Psoas muscle (tissue), 8 donors: ENCODE results near the gene TREH. TPM values are rescaled to one million over a fixed set of nuclear protein-coding genes. Genes with fewer than 3 reads are reported as not detected.

Experiments used
- ATAC-seq, 4 donors: fragments of 200-7000 bp; cut with Tn5 transposase; one replicate each; pipeline ENCODE4 v1.9.1; 2020; ENCODE audit warnings: moderate library complexity in 3 of 4, mild to moderate bottlenecking in 2 of 4
- DNase-seq, 2 donors: peaks; one replicate each; pipeline ENCODE4 v3.0.0-alpha.2; 2020
- H3K27ac ChIP-seq: fragments of 200-600 bp; one replicate; pipeline ENCODE4 v1.8.0; 2022
- H3K27me3 ChIP-seq, 3 donors: fragments of 200-600 bp in 1 of 3; one replicate each; pipeline versions ENCODE4 v1.6.1 to v1.8.0; 2013 to 2022; ENCODE audit warnings: low read length in 2 of 3, mild to moderate bottlenecking in 2 of 3, moderate library complexity in 1 of 3; ENCODE audit not compliant: insufficient read depth in 3 of 3
- H3K36me3 ChIP-seq, 2 donors: fragments of 200-600 bp in 1 of 2; one replicate each; pipeline versions ENCODE4 v1.6.1 to v1.8.0; 2013 to 2022; ENCODE audit warnings: low read depth in 1 of 2, mild to moderate bottlenecking in 1 of 2, moderate library complexity in 1 of 2; ENCODE audit not compliant: insufficient read depth in 1 of 2
- H3K4me1 ChIP-seq: fragments of 200-600 bp; one replicate; pipeline ENCODE4 v1.8.0; 2022
- H3K4me3 ChIP-seq: fragments of 200-600 bp; one replicate; pipeline ENCODE4 v1.8.0; 2022; ENCODE audit warnings: mild to moderate bottlenecking
- H3K9me3 ChIP-seq: fragments of 200-600 bp; one replicate; pipeline ENCODE4 v1.8.0; 2022
- CTCF ChIP-seq: fragments of 200-600 bp; IDR thresholded peaks from one replicate; pipeline ENCODE4 v1.8.0; 2022; ENCODE audit warnings: antibody characterized with exemption
- WGBS, 3 donors: extraction: QIAGEN DNeasy Blood & Tissue Kit; methylation state at CpG; one replicate each; pipeline versions ENCODE4 v1.1.6 to v1.1.7; 2013; 5-methylcytosine and 5-hydroxymethylcytosine counted together
- intact Hi-C, 2 donors: fragments of 100-400 bp; cut with DNase I; formaldehyde crosslinking; loops; one replicate each; pipeline versions ENCODE4 v1.11.0 to v1.14.2; 2022
- polyA plus RNA-seq, 3 donors: library from polyadenylated mRNA; stranded (reverse); fragments of 200-250 nt; gene quantifications; one replicate each; pipeline ENCODE4 v1.2.3, GENCODE V29; 2013
- total RNA-seq, 4 donors: library from RNA; stranded (reverse); fragmentation: NEBNext Ultra II Directional in 2 of 4; extraction: Animal tissue kit (Norgen Biotek cat#: 25700) in 2 of 4; gene quantifications; one replicate each; pipeline versions ENCODE4 v1.2.1 to v1.2.4, GENCODE V29; 2021 to 2023
- donor health status: healthy with polysubstance abuse.
- donor health status: DM: no; HTN: no; CAD: no; lungs with moderate emphysema.
- donor health status: Bipolar disorder and iron deficiency.
- donor health status: healthy.
- donor health status: DM: yes; HTN: yes; CAD: no.
- donor health status: DM: no; HTN: no; CAD: no.
- donor health status: DM: no; HTN: no; CAD: no.
- donor health status: DM: yes; HTN: yes; CAD: no.

The TREH gene
- total and polyA plus RNA-seq, 7 donors, result 0.17 to 0.23 (median 0.17) TPM; not detected in 4

GRCh38 chr11:118663902-118664301, 15.5 kb downstream of the TREH start:
- no peak for TF ChIP-seq CTCF
- Histone ChIP-seq H3K27me3 (no peaks in the 10 kb centered on the region), H3K27ac (no peak overlapping the region), H3K4me3 (no peak overlapping the region), H3K36me3 (no peaks in the 10 kb centered on the region), H3K9me3 (no peaks in the 10 kb centered on the region), H3K4me1 (peaks cover 7% of the 10 kb centered on the region)
- 78 to 80% (median 79%) methylated on average over 3 of the region's 3 CpGs for WGBS, 3 donors
- no peak for DNase-seq
- ATAC-seq, result no peak
- intact Hi-C loops, result no loop called here

- no peak for TF ChIP-seq CTCF
- H3K36me3 ChIP-seq, result no peaks in the 10 kb centered on the region
- 88 to 92% (median 89%) methylated on average over 4 of the region's 4 CpGs for WGBS, 3 donors
- ATAC-seq, result no peak
- peaks cover 7% of the 10 kb centered on the region for H3K4me1 ChIP-seq
- H3K27me3 ChIP-seq, result no peaks in the 10 kb centered on the region
- intact Hi-C loops, result no loop called here
- no peak overlapping the region for H3K4me3 ChIP-seq
- no peak for DNase-seq
- no peak overlapping the region for H3K27ac ChIP-seq
- H3K9me3 ChIP-seq, result no peaks in the 10 kb centered on the region
These were observed 16.1 kb downstream of the TREH start for GRCh38 chr11:118663381-118663780.

- TF ChIP-seq CTCF, result no peak
- DNase-seq (no peak), ATAC-seq (no peak)
- H3K27me3 ChIP-seq, result no peaks in the 10 kb centered on the region
- peaks cover 7% of the 10 kb centered on the region for H3K4me1 ChIP-seq
- H3K36me3 ChIP-seq, result peaks cover 0 to 1% of the 10 kb centered on the region in 2 donors
- H3K9me3 ChIP-seq, result no peaks in the 10 kb centered on the region
- intact Hi-C loops, result no loop called here
- H3K4me3 ChIP-seq, result no peak overlapping the region
- 67 to 79% (median 74%) methylated on average over 8 of the region's 8 CpGs for WGBS, 3 donors
- H3K27ac ChIP-seq, result no peak overlapping the region
These were observed 16.8 kb downstream of the TREH start for GRCh38 chr11:118662401-118663271.

GRCh38 chr11:118661425-118662301, 17.8 kb downstream of the TREH start:
- peaks cover 7% of the 10 kb centered on the region for H3K4me1 ChIP-seq
- intact Hi-C loops, result no loop called here
- H3K36me3 ChIP-seq, result peaks cover 0 to 11% of the 10 kb centered on the region in 2 donors
- no peaks in the 10 kb centered on the region for H3K27me3 ChIP-seq
- no peak for ATAC-seq
- H3K27ac ChIP-seq, result no peak overlapping the region
- H3K9me3 ChIP-seq, result no peaks in the 10 kb centered on the region
- TF ChIP-seq CTCF, result no peak
- WGBS, 3 donors, result 81 to 86% (median 85%) methylated on average over 19 of the region's 19 CpGs
- no peak for DNase-seq
- no peak overlapping the region for H3K4me3 ChIP-seq
